Measurements from ENCODE around the gene OR4L1.
"Not testable (repeated sequence)": the region's sequence is repeated elsewhere in the genome, so short reads cannot be mapped to it uniquely, and the experiment has no call there.

The OR4L1 gene

GRCh38 chr14:20059745-20060144 lies at the start of gene OR4L1:
TSS of gene OR4L1 (plus strand) at chr14:20060045. CDS start at chr14:20060045, 0 bp downstream.
- DNase-seq (ENCODE audit: low spot score), result no peak

- no peak for DNase-seq (ENCODE audit: low spot score)
These were observed 40.5 kb upstream of the OR4L1 start, which contains the start of gene OR4K14 for GRCh38 chr14:20019257-20019865. TSS of gene OR4K14 (minus strand) at chr14:20019307. CDS start at chr14:20015193, 4,114 bp downstream.

GRCh38 chr14:20031058-20031457 lies 28.8 kb upstream of the OR4L1 start:
- no peak for DNase-seq (ENCODE audit: low spot score)

GRCh38 chr14:20035449-20035848 lies 24.4 kb upstream of the OR4L1 start:
- no peak for DNase-seq (ENCODE audit: low spot score)

GRCh38 chr14:20035938-20036337 lies 23.9 kb upstream of the OR4L1 start, which contains the start of gene OR4K13:
TSS of gene OR4K13 (minus strand) at chr14:20036038. CDS start at chr14:20034758, 1,280 bp downstream.
- DNase-seq (ENCODE audit: low spot score), result no peak

- DNase-seq (ENCODE audit: low spot score), result no peak
These were observed 15.6 kb upstream of the OR4L1 start for GRCh38 chr14:20044243-20044642.

- no peak for DNase-seq (ENCODE audit: low spot score)
These were observed 11.6 kb upstream of the OR4L1 start for GRCh38 chr14:20048202-20048601.

- DNase-seq (ENCODE audit: low spot score), result no peak
These were observed 32.2 kb downstream of the OR4L1 start for GRCh38 chr14:20092050-20092449.

GRCh38 chr14:20093442-20093841 lies 33.6 kb downstream of the OR4L1 start:
- no peak for DNase-seq (ENCODE audit: low spot score)

GRCh38 chr14:20098926-20099770 lies 39.3 kb downstream of the OR4L1 start:
- DNase-seq (ENCODE audit: low spot score), result not testable (repeated sequence)

GRCh38 chr14:20110438-20110837 lies 50.6 kb downstream of the OR4L1 start, which contains the start of gene OR4K17:
TSS of gene OR4K17 (plus strand) at chr14:20110739. CDS start at chr14:20117500, 6,761 bp downstream.
- DNase-seq (ENCODE audit: low spot score), result no peak
